Activated CD4-positive, CD25-positive, alpha-beta regulatory T cell (primary cell): ENCODE results near the gene ALPK1.
"Not testable (repeated sequence)": the region's sequence is repeated elsewhere in the genome, so short reads cannot be mapped to it uniquely, and the experiment has no call there.

Experiments
- DNase-seq, 4 experiments: peaks; one replicate each; lab custom pipeline; 2025; lab: John Stamatoyannopoulos, UW

The ALPK1 gene

GRCh38 chr4:112451831-112452230 lies 154.7 kb downstream of the ALPK1 start:
- DNase-seq: no peak

- DNase-seq: no peak
Measured at GRCh38 chr4:112453321-112453720, 156.2 kb downstream of the ALPK1 start.

- no peak for DNase-seq
Measured at GRCh38 chr4:112472318-112472717, 175.1 kb downstream of the ALPK1 start.

GRCh38 chr4:112473985-112474384 lies 176.8 kb downstream of the ALPK1 start:
- no peak for DNase-seq

- no peak for DNase-seq
Measured at GRCh38 chr4:112485930-112486329, 188.8 kb downstream of the ALPK1 start.

GRCh38 chr4:112490808-112491207 lies 193.6 kb downstream of the ALPK1 start:
- not testable (repeated sequence) for DNase-seq
